Posterior cingulate gyrus (tissue), 11 donors: ENCODE data around the gene MED14.
"Not testable (repeated sequence)": the region's sequence is repeated elsewhere in the genome, so short reads cannot be mapped to it uniquely, and the experiment has no call there.

Experiments
- DNase-seq, 10 donors: peaks; one replicate each; pipeline versions ENCODE4 v3.0.0 to v3.0.0-alpha.2; 2020 to 2021; ENCODE audit warnings: mixed read lengths in 3 of 10
- intact Hi-C: fragments of 100-400 bp; cut with DNase I; formaldehyde crosslinking; loops from one replicate; pipeline ENCODE4 v1.15.1; 2023

MED14 gene

GRCh38 chrX:40732499-40732898 lies 2.8 kb downstream of the MED14 start:
- intact Hi-C loops: loop anchor here (10.0 kb wide), 1 partner anchor 62 kb away; no protein-coding TSS in a partner anchor

GRCh38 chrX:40729598-40730584 lies 5.5 kb downstream of the MED14 start:
- intact Hi-C loops: loop anchor here (10.0 kb wide), 1 partner anchor 65 kb away; no protein-coding TSS in a partner anchor
- no peak for DNase-seq

More at GRCh38 chrX:40732499-40732898, 2.8 kb downstream of the MED14 start:
- DNase-seq: not testable (repeated sequence)

GRCh38 chrX:40727581-40728252 lies 7.6 kb downstream of the MED14 start:
- DNase-seq: no peak
- intact Hi-C loops: no loop called here

- DNase-seq: no peak
- intact Hi-C loops: no loop called here
Measured at GRCh38 chrX:40727093-40727492, 8.2 kb downstream of the MED14 start.

GRCh38 chrX:40722930-40723329 lies 12.4 kb downstream of the MED14 start:
- no peak for DNase-seq
- intact Hi-C loops: no loop called here

GRCh38 chrX:40721489-40722106 lies 13.7 kb downstream of the MED14 start:
- intact Hi-C loops: no loop called here
- DNase-seq: no peak

- intact Hi-C loops: no loop called here
- no peak for DNase-seq
Measured at GRCh38 chrX:40720792-40721191, 14.6 kb downstream of the MED14 start.

- no peak for DNase-seq
- intact Hi-C loops: no loop called here
Measured at GRCh38 chrX:40720339-40720738, 15.0 kb downstream of the MED14 start.

GRCh38 chrX:40719731-40720130 lies 15.6 kb downstream of the MED14 start:
- intact Hi-C loops: no loop called here
- no peak for DNase-seq

- intact Hi-C loops: no loop called here
- DNase-seq: no peak
Measured at GRCh38 chrX:40719218-40719617, 16.1 kb downstream of the MED14 start.

- intact Hi-C loops: no loop called here
- DNase-seq: no peak
Measured at GRCh38 chrX:40709395-40709794, 25.9 kb downstream of the MED14 start.

GRCh38 chrX:40705658-40706312 lies 29.6 kb downstream of the MED14 start:
- intact Hi-C loops: no loop called here

GRCh38 chrX:40700640-40701342 lies 34.6 kb downstream of the MED14 start:
- intact Hi-C loops: no loop called here
- DNase-seq: no peak

More at GRCh38 chrX:40705658-40706312, 29.6 kb downstream of the MED14 start:
- no peak for DNase-seq

- intact Hi-C loops: no loop called here
- DNase-seq: no peak
Measured at GRCh38 chrX:40698851-40699250, 36.5 kb downstream of the MED14 start.

GRCh38 chrX:40694802-40695201 lies 40.5 kb downstream of the MED14 start:
- DNase-seq: no peak
- intact Hi-C loops: no loop called here

- intact Hi-C loops: no loop called here
- DNase-seq: no peak
Measured at GRCh38 chrX:40688929-40689328, 46.4 kb downstream of the MED14 start.

- intact Hi-C loops: no loop called here
- DNase-seq: no peak
Measured at GRCh38 chrX:40687169-40687568, 48.2 kb downstream of the MED14 start.

GRCh38 chrX:40685362-40685918 lies 49.9 kb downstream of the MED14 start:
- DNase-seq: no peak
- intact Hi-C loops: no loop called here

- intact Hi-C loops: no loop called here
- DNase-seq: no peak
Measured at GRCh38 chrX:40684092-40684491, 51.2 kb downstream of the MED14 start.

GRCh38 chrX:40683245-40683644 lies 52.1 kb downstream of the MED14 start:
- DNase-seq: no peak
- intact Hi-C loops: no loop called here
